Glutamatergic neuron (in vitro differentiated cells): ENCODE data around the gene CCDC33. TPM values are rescaled to one million over a fixed set of nuclear protein-coding genes. Genes with fewer than 3 reads are reported as not detected.

Source experiments
- DNase-seq: peaks from one replicate; pipeline ENCODE4 v3.0.0; 2022
- H3K27ac Mint-ChIP-seq: one replicate; pipeline ENCODE4 v1.8.0; 2020; ENCODE audit warnings: mild to moderate bottlenecking, mixed read lengths, inconsistent platforms; ENCODE audit not compliant: unreplicated experiment
- H3K27me3 Mint-ChIP-seq: one replicate; pipeline ENCODE4 v1.8.0; 2020; ENCODE audit warnings: mild to moderate bottlenecking, moderate library complexity, mixed read lengths, inconsistent platforms; ENCODE audit not compliant: unreplicated experiment
- H3K36me3 Mint-ChIP-seq: one replicate; pipeline ENCODE4 v1.8.0; 2020; ENCODE audit warnings: mild to moderate bottlenecking, mixed read lengths, inconsistent platforms; ENCODE audit not compliant: unreplicated experiment
- H3K4me1 Mint-ChIP-seq: one replicate; pipeline ENCODE4 v1.8.0; 2020; ENCODE audit warnings: mild to moderate bottlenecking, low read depth, mixed read lengths, inconsistent platforms; ENCODE audit not compliant: unreplicated experiment
- H3K4me3 Mint-ChIP-seq: one replicate; pipeline ENCODE4 v1.8.0; 2020; ENCODE audit warnings: mild to moderate bottlenecking, mixed read lengths, inconsistent platforms; ENCODE audit not compliant: unreplicated experiment
- H3K9me3 Mint-ChIP-seq: one replicate; pipeline ENCODE4 v1.8.0; 2020; ENCODE audit warnings: mild to moderate bottlenecking, moderate library complexity, mixed read lengths, inconsistent platforms; ENCODE audit not compliant: unreplicated experiment
- CTCF ChIP-seq: fragments of 200-600 bp; sonication (generic); IDR thresholded peaks from one replicate; pipeline ENCODE4 v1.5.0; 2021; ENCODE audit not compliant: partially characterized antibody, unreplicated experiment
- total RNA-seq: library from RNA; stranded (reverse); fragmentation: NEBNext Ultra II Directional; extraction: Animal tissue kit (Norgen Biotek cat#: 25700); gene quantifications from one replicate; pipeline ENCODE4 v1.2.1, GENCODE V29; 2021; ENCODE audit not compliant: unreplicated experiment

Gene CCDC33
- total RNA-seq, 1 donor from 2014 or later, result 0.49 TPM

- Mint-ChIP-seq H3K4me1 (peaks cover 2% of the 10 kb centered on the region), H3K36me3 (no peaks in the 10 kb centered on the region), H3K27ac (no peak overlapping the region), H3K27me3 (peaks cover 3% of the 10 kb centered on the region), H3K9me3 (no peaks in the 10 kb centered on the region), H3K4me3 (no peak overlapping the region)
- no peak for DNase-seq
- TF ChIP-seq CTCF, result no peak
Observed at GRCh38 chr15:74380361-74381189, 144.4 kb downstream of the CCDC33 start.

GRCh38 chr15:74381190-74381453, 145.0 kb downstream of the CCDC33 start:
- H3K4me1 Mint-ChIP-seq, result peaks cover 4% of the 10 kb centered on the region
- no peak overlapping the region for H3K27ac Mint-ChIP-seq
- no peaks in the 10 kb centered on the region for H3K9me3 Mint-ChIP-seq
- no peaks in the 10 kb centered on the region for H3K36me3 Mint-ChIP-seq
- H3K4me3 Mint-ChIP-seq, result no peak overlapping the region
- DNase-seq, result no peak
- no peak for TF ChIP-seq CTCF
- peaks cover 3% of the 10 kb centered on the region for H3K27me3 Mint-ChIP-seq

DNA sequence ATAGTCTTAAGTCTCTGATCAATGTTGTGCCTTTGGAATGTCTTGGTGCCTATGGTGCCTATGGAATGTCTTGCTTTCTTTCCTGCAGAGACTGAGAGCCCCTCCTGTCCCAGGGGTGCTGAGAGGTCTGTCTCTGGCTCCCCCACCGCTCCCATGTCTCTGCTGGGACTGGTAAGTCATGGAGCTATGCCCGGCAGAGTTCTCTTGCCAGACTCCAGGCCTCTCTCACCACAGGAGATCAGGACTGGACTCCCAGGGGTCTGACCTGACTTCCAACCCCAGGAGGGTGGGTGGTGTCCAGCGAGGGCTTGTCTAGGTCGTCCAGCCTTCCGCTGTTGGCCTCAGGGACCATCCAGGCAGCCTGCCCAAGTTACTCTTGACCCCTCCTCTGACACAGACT, 145.4 kb downstream of the CCDC33 start:
- peaks cover 4% of the 10 kb centered on the region for H3K4me1 Mint-ChIP-seq

DNA sequence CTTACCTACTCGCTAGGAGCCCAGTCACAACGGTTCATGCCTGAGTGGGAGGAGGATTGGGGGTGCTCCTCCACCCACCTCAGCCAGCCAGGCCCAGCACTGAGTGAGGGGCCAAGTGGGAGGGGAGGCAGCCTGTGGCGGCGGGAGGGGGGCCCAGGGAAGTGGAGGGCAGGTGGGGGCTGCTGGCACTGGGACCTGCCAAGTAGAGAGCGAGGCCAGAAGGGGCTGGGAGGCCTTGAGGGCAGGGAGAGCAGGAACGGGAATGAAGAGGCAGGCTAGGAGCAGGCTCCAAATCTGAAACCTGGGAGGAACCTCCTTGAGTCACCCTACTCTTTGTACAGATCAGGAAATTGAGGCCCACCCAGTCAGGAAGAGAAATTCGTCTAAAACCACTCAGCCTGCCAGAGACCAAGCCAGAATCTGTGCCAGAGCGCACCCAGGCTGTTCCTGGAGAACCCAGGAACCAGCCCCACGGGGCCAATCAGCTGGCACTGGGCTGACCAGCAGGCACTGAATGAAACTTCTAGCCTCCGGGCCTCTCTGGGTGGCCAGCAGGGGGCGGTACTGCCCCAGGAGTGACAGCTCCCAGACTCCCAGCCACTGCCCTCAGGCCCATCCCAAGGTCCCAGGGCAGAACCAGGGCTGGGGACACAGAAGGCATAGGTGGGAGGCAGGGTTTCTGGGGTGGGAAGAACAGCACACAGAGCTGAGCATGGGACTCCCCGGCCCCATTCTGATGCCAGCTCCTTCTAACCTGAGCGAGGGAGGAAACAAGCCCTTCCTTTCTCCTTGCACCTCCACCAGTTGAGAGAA, 146.1 kb downstream of the CCDC33 start:
- H3K4me1 Mint-ChIP-seq, result peaks cover 4% of the 10 kb centered on the region
- DNase-seq, result peak; percentile 92
- no peak overlapping the region for H3K4me3 Mint-ChIP-seq
- TF ChIP-seq CTCF, result peak; percentile 99
- H3K9me3 Mint-ChIP-seq, result no peaks in the 10 kb centered on the region
- peaks cover 5% of the 10 kb centered on the region for H3K27me3 Mint-ChIP-seq
- no peak overlapping the region for H3K27ac Mint-ChIP-seq
- no peaks in the 10 kb centered on the region for H3K36me3 Mint-ChIP-seq

More for the DNA sequence above, 145.4 kb downstream of the CCDC33 start:
- H3K27ac Mint-ChIP-seq, result no peak overlapping the region
- H3K27me3 Mint-ChIP-seq, result peaks cover 5% of the 10 kb centered on the region
- no peak for DNase-seq
- no peaks in the 10 kb centered on the region for H3K9me3 Mint-ChIP-seq
- TF ChIP-seq CTCF, result no peak
- H3K4me3 Mint-ChIP-seq, result no peak overlapping the region
- H3K36me3 Mint-ChIP-seq, result no peaks in the 10 kb centered on the region

DNA sequence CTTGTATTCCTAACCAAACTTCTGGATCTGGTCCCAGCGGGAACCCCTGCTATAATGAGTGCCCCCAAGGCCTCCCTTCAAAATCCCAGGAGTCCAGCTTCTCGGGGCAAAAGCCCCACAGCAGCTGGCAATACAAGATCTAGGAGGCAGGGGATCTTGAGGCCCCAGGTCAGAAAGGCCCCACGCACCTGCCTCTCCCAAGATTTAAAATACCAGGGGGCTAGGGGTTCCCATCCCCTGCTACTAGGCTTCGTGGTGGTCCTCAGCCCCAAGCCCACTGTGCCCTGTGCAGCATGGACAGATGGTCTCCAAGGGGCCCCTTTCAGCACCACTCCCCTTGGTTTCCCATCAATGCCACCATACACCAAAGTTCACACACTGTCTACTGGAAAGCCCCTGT, 147.2 kb downstream of the CCDC33 start:
- Mint-ChIP-seq H3K27ac (no peak overlapping the region), H3K36me3 (no peaks in the 10 kb centered on the region), H3K9me3 (no peaks in the 10 kb centered on the region), H3K4me1 (peaks cover 4% of the 10 kb centered on the region), H3K27me3 (peaks cover 5% of the 10 kb centered on the region), H3K4me3 (no peak overlapping the region)
- no peak for TF ChIP-seq CTCF
- no peak for DNase-seq
